ENCODE results near the gene TNNI2.

Gene TNNI2

DNA sequence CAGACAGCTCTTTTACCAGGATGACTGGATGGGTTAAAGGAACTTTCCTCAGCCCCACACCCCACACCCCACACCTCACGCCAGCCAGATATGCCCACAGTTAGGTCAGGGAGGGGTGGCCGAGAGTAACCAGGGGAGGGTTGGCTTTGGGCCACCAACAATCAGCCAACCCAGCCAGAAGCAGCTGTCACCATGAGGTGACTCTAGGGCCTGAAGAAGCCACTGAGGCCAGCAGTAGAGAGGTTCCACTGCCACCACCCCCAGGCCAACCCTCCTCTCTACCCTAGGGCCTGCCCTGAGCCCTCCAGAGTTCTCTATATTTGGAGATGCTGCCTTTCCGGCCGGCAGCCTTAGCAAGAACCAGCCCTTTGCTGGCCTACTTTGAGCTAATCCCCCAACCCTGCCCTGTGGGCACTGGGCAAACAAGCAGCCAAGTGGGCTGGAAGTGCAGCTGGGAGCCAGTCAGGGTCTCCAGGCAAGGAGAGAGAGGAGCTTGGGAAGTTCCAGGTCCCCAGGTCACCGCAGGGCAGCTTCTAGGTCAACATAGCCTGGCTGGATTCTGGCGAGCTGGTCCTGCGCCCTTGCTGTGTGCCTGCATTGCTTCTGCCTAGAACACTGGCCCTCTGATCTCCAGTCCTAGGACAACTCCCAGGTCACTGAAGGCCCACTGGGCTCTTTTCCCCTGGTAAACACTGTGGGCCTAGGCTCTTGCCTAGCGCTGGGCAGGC lies 16.0 kb upstream of the TNNI2 start:
- no peak for DNase-seq

DNA sequence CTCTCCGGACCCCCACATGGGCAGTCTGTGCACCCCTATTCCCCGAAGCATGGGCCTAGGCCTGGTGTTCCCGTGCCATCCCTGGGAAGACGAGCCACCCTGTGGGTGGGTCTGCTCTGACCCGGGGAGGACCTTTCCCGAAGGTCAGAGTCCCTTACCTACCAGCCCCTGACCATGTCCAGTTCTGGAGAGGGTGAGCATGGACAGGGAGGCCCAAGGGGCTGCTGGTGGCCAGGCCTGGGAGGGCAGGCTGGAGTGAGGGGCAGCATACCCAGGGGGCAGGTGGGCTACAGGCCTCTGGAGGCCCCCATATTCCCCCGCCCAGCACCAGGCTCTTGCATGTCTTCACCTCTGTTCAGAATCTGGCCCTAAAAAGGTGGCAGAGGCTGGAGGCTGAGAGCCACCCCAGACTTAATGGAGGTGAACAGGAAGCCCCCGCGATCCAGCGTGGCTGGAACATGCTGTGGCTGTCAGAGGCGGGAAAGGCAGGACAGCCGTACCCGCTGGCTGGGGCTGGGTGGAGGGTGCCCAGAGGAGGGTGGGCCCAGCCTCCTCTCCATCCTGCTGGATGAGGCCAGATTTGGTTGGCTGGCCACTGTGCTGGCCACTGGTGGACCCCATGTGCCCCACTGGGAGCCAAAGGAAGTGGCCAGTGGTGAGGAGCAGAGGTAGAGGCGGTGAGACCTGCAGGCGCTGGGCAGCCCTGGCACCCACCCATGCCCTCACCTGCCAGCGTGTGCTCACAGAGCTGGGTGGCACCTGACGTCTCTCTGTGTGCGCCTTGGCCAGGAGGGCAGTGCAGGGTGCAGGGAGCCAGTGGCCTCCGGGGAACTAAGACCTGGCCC lies 15.2 kb upstream of the TNNI2 start:
- no peak for DNase-seq

DNA sequence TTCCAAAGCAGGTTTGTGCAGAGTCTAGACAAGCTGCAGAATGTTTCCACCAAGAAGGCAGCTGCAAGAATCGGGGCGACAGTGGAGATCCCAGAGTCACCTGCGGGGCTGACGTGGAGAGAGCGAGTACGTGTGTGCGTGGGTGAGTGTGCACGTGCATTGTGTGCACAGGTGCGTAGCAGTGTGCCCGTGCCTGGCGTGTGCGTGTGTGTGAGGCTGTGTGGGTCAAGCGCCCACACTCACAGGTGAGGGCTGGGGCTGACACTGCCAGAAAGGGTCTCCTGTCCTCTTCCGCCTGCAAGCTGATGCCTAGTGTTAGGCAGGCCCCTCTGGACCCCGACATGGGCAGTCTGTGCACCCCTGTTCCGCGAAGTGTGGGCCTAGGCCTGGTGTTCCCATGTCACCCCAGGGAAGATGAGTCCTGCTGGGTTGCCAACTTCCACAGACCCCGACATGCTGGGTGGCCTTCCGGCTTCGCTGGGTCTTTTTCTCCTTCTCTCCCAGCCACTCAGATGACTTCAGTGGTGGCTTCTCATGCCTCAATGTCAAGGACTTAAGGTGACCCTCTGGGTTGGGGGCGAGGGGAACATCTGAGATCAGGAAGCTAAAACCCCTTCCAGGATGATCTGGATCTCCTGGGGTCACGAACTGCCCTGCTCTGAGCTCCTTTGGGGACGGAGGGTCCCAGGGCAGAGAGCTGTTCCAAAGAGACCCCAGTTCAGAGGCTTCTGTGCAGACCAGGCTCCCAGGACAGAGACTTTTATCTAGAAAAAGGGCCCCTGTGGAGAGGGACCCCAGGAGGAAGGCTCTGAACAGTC lies 14.4 kb upstream of the TNNI2 start:
- no peak for DNase-seq

DNA sequence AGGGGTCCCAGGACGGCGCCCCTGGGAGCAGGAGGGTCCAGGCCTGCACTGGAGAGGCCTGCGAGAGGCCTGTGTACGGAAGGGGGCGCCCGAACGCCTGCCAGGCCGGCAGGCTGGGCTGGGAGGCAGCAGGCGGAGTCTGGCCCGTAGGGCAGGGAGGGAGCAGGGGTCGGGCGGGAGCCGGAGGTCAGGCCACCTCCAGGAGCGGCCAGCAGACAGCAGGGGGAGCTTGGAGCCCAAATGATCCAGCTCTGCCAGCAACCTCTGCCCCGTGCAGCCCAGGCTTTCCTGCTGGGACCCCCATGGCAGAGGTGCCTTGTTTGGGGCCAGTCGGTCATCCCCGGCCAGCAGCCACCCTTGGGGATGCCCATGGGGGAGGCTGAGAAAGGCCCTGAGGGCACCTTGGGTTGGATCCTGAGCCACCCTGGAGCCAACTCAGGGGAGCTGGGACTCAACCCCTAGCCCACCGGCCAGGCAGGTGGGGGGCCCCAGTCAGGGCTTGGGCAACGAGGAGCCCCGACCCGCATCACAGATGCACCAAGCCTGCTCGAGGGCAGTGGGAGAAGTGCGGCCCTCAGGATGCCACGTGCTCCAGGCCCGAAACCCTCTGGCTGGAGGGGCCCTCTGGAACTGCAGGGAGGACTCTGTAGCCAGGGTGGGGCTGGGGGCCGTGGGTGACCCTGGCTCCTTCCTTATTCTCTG lies 13.6 kb upstream of the TNNI2 start:
- no peak for DNase-seq

DNA sequence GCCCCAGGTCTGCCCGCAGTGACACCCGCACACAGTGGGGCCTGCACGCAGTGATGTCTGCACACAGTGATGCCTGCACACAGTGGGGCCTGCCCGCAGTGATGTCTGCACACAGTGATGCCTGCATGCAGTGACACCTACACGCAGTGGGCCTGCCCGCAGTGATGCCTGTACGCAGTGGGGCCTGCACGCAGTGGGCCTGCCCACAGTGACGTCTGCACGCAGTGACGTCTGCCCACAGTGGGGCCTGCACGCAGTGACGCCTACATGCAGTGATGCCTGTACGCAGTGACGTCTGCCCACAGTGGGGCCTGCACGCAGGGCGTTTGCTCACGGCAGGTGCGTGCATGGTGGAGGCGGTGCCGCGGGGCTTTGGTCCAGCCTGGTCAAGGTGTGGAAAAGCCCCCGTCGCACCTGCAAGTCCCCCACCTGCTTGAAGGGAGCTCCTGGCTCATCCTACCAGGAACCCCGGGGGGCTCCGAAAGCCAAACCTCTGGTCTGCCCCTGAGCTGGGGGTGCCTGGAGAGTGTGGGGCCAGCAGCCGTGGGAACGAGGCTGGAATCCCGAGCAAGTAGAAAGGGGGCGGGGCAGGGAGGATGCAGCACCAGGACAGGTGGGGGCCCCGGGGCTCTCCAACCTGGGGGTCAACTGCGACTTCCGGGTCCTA lies 12.9 kb upstream of the TNNI2 start:
- no peak for DNase-seq

DNA sequence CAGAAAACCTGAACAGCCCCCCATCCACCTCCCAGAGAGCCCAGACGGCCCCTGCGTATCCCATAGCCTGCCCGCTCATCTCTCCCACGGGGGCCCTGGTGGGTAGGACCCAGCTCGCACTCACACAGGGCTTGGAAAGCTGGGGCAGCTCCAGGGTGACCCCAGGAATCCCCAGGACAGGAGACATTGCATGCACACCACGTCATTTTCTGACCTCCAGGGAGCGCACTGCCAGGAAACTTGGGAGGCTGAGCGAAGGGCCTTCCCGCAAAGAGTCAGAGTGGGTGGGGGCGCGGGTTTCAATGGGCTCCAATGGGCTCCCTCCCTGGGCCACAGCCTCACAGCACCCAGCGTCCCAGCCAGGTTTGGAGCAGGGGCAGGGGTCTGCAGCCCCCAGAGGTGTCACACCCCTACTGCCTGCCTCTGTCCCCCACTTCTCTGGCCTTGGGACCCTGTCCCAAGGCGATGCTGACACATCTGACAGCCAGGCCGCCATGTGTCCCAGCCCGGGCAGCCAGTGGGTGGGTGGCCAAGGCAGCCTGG lies 12.2 kb upstream of the TNNI2 start:
- DNase-seq = peak; percentile 77

DNA sequence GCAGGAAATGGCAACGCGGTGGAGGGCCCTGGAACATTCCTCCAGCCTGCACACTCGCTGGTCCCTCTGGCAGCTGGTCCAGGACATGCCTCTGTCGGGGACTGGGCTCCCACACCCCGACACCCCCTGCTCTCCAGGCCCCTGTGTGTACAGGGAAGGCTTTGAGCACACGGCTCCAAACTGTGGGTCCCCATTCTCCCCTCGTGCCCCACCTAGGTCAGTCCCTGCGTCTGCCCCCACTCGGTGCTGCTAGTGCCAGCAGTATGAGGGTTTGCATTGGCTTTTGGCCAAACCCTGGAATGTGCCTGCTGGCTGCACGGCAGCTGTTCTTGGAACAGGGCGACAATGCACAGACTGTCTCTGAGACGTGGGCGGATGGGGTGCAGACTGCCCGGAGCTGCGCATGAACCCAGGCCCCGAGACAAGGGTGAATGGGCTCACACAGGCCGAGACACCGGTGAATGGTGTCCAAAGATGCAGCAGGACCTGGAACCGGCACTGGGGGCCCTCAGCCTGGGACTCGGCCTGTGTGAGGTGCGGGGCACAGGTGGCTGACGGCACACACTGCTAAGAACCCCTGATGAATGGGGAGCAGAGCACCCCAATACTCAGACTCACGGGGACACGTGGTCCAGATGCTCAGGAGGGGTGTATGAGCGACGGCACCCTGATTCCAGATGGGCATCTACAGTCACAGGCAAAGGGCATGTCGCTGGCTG lies 11.5 kb upstream of the TNNI2 start:
- DNase-seq = peak; percentile 92

DNA sequence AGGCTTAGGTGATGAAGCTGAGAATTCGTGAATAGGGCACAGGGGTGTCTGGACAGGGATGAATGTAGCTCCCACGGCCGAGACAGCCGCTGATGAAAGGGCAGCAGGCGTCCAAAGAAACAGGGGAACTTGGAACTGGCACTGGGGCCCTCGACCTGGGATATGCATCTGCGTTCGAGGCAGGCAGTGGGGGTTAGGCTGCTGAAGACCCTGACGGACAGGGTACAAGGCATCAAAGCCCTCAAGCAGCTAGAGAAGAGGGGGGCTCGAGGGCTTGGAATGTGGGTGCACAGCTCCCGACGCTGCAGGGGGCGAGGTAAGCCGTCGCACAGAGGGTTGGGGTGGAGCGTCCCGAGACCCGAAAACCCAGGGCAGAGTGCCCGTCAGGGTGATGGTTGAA lies 10.8 kb upstream of the TNNI2 start:
- DNase-seq = no peak

DNA sequence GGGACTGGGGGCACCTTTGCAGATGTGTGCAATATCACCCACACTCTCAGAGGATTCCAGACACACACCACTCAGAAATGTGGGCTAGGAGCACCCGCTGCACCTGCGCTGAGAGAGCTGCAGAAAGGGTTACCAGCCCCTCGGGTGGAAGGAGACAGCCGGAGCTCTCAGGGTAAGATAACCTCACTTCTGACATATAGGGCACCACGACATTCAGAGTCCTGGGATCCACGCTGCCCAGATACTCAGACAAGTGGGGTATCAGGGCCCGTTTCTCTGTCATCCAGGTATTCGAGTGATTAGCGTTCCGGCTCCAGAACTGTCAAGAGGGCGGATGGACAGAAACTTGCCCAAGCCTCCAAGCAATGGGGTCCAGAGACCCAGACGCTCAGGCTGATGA lies 10.2 kb upstream of the TNNI2 start:
- DNase-seq = no peak

DNA sequence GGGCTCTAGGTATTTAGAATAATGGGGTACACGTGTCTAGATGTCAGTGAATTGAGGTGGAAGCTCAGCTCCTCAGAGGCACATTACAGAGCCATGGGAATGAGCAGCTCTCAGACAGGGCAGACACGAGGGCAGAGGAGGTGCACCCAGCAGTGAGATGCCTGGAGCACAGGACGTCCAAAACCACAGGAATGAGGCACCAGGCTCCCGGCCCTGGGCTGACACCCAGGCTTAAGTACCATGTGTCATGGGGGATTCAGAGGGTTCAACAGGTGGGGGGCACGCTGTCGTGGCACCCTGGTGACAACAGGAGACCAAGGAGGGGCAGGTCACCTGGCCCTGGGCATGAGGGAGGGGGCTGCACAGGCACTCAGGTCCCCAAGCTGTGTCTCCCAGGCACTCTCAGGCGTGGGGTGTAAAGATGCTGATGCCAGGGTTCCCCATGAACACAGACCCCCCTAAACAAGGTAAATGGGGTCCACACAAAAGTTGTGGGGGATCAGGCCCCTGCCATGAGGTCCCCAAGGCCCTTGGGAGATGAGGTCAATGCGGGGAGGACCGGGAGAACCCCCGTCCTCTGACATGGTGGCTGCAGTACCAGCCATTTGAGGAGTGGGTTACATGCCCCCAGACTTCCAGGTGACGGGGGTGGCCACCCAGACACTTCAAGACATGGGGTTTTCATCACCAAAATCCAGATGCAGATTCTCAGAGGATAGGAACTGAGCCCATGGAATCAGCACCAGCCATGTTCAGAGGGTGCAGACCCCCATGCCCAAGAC lies 9.6 kb upstream of the TNNI2 start:
- DNase-seq = peak; percentile 73

DNA sequence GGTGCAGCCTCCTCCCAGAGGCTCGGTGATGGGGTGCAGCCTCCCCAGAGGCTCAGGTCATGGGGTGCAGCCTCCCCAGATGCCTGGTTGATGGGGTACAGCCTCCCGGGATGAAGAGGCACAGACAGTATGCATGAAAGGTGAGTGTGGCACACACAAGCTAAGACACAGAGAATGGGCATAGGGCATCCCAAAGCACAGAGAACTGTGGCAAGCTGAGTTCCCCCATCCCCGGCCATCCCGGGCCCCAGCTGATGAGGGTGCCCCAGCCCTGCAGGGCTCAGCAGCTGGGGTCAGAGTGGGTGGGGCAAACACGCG lies 8.8 kb upstream of the TNNI2 start:
- no peak for DNase-seq

DNA sequence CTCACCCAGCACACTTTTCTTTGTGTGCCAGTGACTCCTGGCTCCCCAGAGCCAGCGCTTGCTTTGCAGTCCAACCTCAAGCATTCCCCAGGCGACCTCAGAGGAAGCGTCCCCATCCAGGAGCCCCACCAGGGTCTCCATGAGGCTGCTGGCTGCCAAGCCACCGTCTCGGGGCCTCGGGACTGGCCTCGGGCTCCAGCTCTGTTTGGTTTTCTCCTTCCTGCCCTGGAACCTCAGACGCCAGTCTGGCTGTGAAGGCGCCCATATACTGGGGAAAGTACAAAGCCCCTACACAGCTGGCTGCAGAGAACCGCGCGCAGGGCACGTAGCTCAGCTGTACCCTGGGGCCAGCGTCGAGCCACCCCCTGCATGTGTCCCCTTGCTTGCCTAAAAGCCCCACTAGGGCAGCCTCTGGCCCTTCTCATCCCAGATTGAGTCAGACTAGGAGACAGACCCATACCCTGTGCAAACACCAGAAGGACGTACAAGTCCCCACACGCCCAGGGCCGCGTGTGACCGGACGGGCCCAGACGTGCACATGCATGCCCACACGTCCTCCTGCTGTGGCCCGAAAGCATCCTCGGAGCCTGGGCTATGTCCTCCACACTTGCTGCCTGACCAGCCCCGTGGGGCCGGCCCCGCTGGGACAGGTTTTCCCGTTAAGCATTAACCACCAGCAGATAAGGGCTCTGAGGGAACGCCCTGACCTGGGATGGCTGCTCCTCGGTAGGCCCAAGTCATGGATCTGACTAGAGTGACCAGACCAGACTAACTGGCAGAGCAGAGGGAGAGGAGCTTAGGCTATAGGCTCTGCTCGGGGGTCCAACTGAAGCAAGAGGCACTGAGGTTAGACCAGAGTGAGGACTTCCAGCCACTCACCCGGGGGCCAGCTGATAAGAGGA lies 8.2 kb upstream of the TNNI2 start:
- DNase-seq = no peak

DNA sequence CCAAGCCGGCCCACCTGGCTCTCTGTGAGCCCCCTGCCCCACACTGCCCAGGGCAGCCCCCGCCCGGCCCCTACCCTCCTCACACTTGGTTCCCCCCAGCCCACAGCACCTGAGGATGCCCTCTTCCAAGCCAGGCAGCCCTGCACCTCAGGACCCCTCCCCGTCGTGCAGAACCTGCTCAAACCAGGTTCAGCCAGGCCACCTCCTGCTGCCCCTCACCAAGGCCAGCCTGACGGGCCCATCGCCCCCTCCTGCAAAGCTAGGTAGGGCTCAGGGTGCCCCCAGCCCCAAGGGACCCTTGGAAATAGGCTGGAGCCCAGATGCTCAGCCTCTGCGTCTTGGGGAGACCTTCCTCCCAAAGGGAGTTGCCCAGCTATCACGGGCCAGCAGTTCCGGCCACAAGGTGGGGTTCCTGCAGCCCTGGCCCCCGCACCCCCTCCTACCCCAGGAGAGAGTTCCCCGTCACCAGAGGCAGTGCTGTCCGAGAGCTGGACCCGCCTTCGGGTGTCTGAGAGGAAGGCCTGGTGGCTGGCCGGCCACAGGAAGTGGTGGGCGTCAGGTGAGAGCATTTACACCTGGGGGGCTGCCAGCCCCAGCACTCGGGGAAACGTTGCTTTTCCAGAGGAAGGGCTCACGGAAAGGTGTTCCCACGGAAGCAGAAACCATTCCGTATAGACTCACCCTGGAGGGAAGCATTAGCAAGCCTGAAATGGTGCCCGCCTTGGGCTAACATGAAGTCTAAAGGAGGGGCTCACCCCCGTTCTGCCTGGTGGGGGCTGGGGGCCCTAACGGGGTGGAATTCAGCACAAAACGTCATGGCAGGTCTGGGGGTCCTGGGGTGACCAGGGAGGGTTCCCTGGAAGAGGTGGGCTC lies 7.2 kb upstream of the TNNI2 start:
- DNase-seq = no peak

DNA sequence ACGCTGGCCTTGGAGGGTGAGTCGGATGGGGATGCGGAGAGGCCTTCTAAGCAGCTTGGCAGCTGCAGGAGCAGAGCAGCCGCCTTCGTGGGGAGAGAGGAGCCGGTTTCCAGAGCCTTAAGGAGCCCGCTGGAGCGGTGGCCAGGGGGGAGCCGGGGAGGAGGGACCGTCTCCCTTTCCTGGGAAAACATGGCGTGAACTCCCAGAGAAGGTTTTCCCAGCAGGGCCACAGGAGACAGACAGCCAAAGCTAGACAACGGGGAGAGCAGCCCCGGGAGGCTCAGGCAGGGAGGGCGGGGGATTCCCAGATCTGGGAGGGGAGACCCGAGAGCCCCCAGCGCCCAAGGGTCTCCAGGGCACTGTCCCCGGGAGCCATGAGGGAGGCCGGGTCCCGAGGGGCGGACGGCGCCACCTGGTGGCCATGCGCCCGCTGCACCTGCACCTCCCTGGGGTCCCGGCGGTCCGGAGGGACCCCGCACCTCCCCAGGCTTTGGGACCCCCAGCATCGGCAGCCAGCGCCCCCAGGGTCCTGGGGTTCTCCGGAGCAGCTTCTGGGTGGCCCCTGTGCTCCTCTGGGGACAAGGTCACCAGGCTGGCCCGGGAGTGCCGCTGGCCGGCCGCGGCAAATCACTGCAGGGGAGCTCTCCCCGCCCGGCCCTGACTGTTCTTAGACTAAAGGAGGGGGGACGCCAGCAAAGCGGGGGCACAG lies 6.4 kb upstream of the TNNI2 start:
- DNase-seq = peak; percentile 28

DNA sequence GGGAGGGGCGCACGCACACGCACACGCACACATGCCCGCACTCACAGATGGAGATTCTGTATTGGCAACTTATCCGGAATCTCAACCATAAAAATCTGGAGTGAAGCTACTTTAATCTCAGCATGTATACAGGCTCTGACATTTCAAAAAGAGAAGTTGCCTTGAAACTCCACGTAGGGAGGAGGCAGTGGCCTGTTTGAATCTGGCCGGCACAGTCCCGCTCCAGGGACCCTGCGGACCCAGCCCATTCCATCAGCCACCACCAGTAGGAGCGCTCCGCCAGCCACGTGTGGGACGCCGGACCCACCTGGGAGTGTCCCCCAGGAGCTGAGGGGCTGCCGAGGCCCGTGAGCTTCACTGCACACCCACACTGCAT lies 5.9 kb upstream of the TNNI2 start:
- DNase-seq = no peak

DNA sequence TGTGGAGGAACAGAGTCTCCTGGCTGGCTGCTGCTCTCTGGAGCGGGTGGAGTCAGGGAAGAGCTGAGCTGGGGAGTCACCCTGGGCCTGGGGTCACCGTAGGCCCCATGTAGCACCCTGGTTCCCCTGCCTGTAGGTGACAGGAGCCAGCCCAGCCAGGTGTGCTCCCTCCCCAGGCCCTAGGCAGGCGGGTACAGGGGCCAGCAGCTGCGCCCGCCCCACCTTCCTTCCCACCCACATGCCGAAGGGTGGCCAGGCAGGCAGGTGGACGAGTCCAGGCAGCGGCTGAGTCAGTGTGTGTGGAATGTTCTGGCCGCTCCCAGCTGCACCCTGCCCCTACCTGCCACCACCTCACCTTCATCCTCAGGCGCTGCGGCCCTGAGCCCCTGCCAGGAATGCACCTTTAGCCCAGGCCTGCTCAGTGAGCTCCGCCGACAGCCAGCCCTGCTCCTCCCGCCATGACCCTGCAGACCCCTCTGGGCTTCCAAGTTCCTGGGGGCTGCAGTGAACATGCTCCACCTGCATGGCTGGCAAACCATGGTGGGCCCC lies 4.6 kb upstream of the TNNI2 start:
- DNase-seq = no peak

Data from fibroblast of skin of scalp (primary cell).